ENCODE measurements around the gene KCNB1. TPM values are rescaled to one million over a fixed set of nuclear protein-coding genes. Genes with fewer than 3 reads are reported as not detected.
"Not testable (repeated sequence)": the region's sequence is repeated elsewhere in the genome, so short reads cannot be mapped to it uniquely, and the experiment has no call there.

The KCNB1 gene
- total and polyA plus RNA-seq, 2 donors, result 3.5 to 7.6 TPM

DNA sequence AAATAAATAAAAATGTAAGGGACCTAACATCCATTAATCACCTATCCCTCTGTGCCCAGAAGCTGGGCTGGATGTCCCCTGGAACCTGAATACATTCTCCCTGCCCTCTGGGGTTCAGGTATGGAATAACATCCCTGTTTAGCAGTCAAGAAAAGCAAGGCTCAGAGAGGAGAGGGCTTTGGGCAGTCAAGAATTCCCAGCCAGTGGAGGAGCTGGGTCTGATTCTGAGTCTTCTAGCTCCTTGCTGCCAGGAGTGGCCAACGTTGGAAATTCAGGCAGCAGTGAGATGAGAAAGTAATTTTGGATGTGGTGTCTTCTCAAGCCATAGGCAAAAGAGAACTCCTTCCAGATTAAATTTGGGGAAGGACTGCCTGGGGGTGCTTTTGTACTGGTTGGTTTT lies 162.0 kb downstream of the KCNB1 start:
- H3K27ac ChIP-seq (ENCODE audit: low read depth), result no peak overlapping the region
- DNase-seq (ENCODE audit: extremely low spot score), result no peak
- H3K36me3 ChIP-seq (ENCODE audit: insufficient read depth), result no peaks in the 10 kb centered on the region

DNA sequence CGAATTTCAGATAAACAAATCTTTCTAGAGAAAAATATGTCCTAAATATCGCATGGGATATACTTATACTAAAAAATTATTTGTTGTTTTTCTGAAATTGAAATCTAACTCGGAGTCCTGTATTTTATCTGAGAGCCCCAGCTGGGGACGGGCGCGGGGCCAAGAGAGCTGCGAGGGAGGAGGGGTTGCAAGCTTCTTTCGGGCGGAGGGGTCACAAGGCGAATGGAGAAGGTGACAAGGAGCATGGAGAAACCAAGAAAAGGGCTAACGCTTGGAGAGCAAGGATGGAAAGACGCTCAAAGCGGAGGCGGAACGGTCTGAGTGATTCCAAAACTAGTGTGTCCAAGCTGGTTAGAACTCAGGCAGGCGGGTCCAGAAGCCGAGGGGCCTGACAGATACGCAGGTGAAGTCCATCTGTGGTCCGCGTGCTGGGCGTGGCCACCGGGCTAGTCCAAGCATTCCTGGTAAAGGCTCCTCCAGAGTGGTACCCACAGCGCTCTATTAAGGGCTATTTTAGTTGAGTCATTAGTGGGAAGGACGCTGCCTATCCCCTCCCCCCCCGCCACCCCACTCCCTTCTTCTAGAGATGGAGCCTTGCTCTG lies 163.2 kb downstream of the KCNB1 start:
- Histone ChIP-seq H3K27ac (ENCODE audit: low read depth) (no peak overlapping the region), H3K36me3 (ENCODE audit: insufficient read depth) (no peaks in the 10 kb centered on the region), H3K4me1 (ENCODE audit: insufficient read depth) (no peaks in the 10 kb centered on the region), H3K4me3 (ENCODE audit: low read depth, low read length) (peak overlapping the region; percentile 6)
- no peak for DNase-seq (ENCODE audit: extremely low spot score)
- 19% methylated on average over 25 of the region's 25 CpGs for WGBS

More for the DNA sequence above, 162.0 kb downstream of the KCNB1 start:
- WGBS, result 3% methylated on average over 1 of the region's 1 CpG
- H3K4me1 ChIP-seq (ENCODE audit: insufficient read depth), result no peaks in the 10 kb centered on the region
- no peak overlapping the region for H3K4me3 ChIP-seq (ENCODE audit: low read depth, low read length)

GRCh38 chr20:49318430-49319207 lies 163.8 kb downstream of the KCNB1 start:
- Histone ChIP-seq H3K36me3 (ENCODE audit: insufficient read depth) (no peaks in the 10 kb centered on the region), H3K27ac (ENCODE audit: low read depth) (no peak overlapping the region), H3K4me3 (ENCODE audit: low read depth, low read length) (peak overlapping the region; percentile 6), H3K4me1 (ENCODE audit: insufficient read depth) (no peaks in the 10 kb centered on the region)
- no peak for DNase-seq (ENCODE audit: extremely low spot score)
- under 1% methylated on average over 70 of the region's 70 CpGs for WGBS

DNA sequence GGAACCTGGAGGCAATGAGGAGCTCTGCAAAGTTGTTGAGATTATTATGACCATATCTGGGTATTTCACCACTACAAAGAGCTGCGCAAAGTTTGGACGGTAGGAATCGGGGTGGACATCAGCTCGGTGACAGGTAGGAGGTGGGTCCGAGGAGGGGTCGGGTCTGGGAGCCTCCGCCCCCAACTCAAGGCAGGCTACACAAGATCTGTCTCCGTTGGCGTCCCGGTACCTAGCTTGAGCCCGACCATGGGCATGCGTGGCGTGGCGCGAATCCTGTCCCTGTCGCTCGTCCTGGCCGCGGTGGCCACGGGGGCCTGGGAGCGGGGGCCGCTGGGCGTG lies 164.4 kb downstream of the KCNB1 start:
- no peak for DNase-seq (ENCODE audit: extremely low spot score)
- H3K4me1 ChIP-seq (ENCODE audit: insufficient read depth), result no peaks in the 10 kb centered on the region
- 4% methylated on average over 23 of the region's 23 CpGs for WGBS
- H3K27ac ChIP-seq (ENCODE audit: low read depth), result no peak overlapping the region
- H3K4me3 ChIP-seq (ENCODE audit: low read depth, low read length), result peak overlapping the region; percentile 6
- H3K36me3 ChIP-seq (ENCODE audit: insufficient read depth), result no peaks in the 10 kb centered on the region

GRCh38 chr20:49316704-49317103 lies 165.8 kb downstream of the KCNB1 start:
- Histone ChIP-seq H3K36me3 (ENCODE audit: insufficient read depth) (no peaks in the 10 kb centered on the region), H3K4me1 (ENCODE audit: insufficient read depth) (no peaks in the 10 kb centered on the region), H3K27ac (ENCODE audit: low read depth) (no peak overlapping the region), H3K4me3 (ENCODE audit: low read depth, low read length) (no peak overlapping the region)
- 61% methylated on average over 2 of the region's 2 CpGs for WGBS
- no peak for DNase-seq (ENCODE audit: extremely low spot score)

DNA sequence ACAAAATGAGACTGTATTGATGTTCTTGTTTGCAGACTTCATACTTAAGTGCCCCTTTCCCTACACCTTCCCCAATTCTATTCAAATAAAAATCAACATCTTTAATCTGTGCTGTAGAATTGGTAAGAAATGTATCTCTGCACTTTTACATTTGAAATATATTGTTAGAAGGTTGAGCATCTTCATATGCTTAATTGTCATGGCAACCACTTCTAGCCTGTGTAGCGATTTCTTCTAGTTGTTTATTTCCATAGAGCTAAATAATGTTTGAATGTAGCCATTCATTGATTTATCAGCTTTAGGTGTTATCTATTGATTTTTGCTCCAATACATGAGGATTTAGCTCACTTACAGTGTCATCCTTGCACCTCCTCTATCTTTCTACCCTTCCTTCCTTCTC lies 166.9 kb downstream of the KCNB1 start:
- no peaks in the 10 kb centered on the region for H3K36me3 ChIP-seq (ENCODE audit: insufficient read depth)
- DNase-seq (ENCODE audit: extremely low spot score), result no peak
- H3K27ac ChIP-seq (ENCODE audit: low read depth), result no peak overlapping the region
- H3K4me3 ChIP-seq (ENCODE audit: low read depth, low read length), result no peak overlapping the region
- H3K4me1 ChIP-seq (ENCODE audit: insufficient read depth), result no peaks in the 10 kb centered on the region
- 52% methylated on average over 1 of the region's 1 CpG for WGBS

DNA sequence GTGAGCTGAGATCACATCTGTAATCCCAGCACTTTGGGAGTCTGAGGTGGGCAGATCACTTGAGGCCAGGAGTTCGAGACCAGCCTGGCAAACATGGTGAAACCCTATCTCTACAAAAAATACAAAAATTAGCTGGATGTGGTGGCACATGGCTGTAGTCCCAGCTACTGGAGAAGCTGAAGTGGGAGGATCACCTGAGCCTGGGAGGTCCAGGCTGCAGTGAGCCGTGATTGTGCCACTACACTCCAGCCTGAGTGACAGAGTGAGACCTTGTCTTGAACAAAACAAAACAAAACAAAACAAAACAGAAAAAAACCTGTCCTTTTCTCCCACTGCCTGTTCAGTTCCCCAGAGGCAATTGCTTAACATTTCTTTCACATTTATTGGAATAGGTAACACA lies 168.4 kb downstream of the KCNB1 start:
- H3K27ac ChIP-seq (ENCODE audit: low read depth); H3K4me3 ChIP-seq (ENCODE audit: low read depth, low read length); H3K4me1 ChIP-seq (ENCODE audit: insufficient read depth); H3K36me3 ChIP-seq (ENCODE audit: insufficient read depth); DNase-seq (ENCODE audit: extremely low spot score): not testable (repeated sequence)
- WGBS, result 79% methylated on average over 2 of the region's 2 CpGs

Other genes with a start within 250 kb of the KCNB1 start
- gene ZNFX1, start 204.6 kb downstream of the KCNB1 start, total RNA-seq, result 22.2 TPM
- gene ZNFX1, start 204.6 kb downstream of the KCNB1 start, polyA plus RNA-seq, result 17.2 TPM
- gene PTGIS, start 85.5 kb upstream of the KCNB1 start, total RNA-seq, result 118 TPM
- gene PTGIS, start 85.5 kb upstream of the KCNB1 start, polyA plus RNA-seq, result 142 TPM
- gene B4GALT5, start 231.2 kb upstream of the KCNB1 start, total RNA-seq, result 19.5 TPM
- 46.4 TPM for gene B4GALT5, start 231.2 kb upstream of the KCNB1 start, polyA plus RNA-seq